Measurements from ENCODE around the gene SEMA4B. TPM values are rescaled to one million over a fixed set of nuclear protein-coding genes. Genes with fewer than 3 reads are reported as not detected.

SEMA4B gene
- total and polyA plus RNA-seq, 9 of the 15 experiments (the other 6 are each of a cell fraction or from before 2014, with no cell fraction given): 1.3 to 33.6 (median 11.0) TPM

DNA sequence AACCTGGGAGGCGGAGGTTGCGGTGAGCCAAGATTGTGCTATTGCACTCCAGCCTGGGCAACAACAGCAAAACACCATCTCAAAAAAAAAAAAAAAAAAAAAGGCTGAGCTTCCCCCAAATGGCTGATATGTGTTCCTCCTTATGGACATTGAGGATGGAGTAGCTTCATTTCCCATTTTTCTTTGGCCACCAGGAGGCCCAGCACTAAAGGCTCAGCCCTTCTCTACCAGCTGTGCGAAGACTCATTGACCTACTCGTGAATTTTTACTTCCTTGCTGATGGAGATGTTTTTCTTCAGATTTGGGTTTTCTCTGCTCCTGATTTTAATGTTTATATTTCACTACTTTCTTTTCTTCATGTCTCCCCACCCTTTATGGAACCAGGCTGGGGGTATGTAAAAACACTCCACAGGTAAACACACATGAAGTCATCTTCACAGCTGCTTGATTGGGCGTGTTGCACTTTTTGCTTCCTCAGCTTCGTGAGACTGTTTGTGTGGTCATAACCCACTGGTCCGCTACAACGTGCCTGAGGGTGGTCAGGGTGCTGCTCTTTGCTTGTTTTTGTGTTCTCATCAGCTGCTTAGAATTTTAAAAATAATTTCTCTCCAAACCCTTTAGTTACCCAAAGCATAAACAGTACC lies 13.5 kb downstream of the SEMA4B start (continued):
- TF ChIP-seq CEBPG (CRISPR knock-in tag; IDR thresholded peaks at IDR 0.05): no peak
- no peak for TF ChIP-seq CEBPG (tag; conservative IDR thresholded peaks at IDR 0.05 in 1 of 2, IDR thresholded peaks at IDR 0.05 in 1 of 2)
- TF ChIP-seq NR2F6 (CRISPR knock-in tag; IDR thresholded peaks at IDR 0.05): no peak
- TF ChIP-seq HLTF (IDR thresholded peaks at IDR 0.05): no peak
- no peak for TF ChIP-seq BRF1 (IDR thresholded peaks at IDR 0.05; ENCODE audit: borderline replicate concordance, extremely low read depth, insufficient read length)
- no peak for TF ChIP-seq MCM5 (IDR thresholded peaks at IDR 0.05; ENCODE audit: low read depth)
- TF ChIP-seq RBM15 (IDR thresholded peaks at IDR 0.05; ENCODE audit: insufficient read depth, low read length): no peak
- TF ChIP-seq, protein P1, sequence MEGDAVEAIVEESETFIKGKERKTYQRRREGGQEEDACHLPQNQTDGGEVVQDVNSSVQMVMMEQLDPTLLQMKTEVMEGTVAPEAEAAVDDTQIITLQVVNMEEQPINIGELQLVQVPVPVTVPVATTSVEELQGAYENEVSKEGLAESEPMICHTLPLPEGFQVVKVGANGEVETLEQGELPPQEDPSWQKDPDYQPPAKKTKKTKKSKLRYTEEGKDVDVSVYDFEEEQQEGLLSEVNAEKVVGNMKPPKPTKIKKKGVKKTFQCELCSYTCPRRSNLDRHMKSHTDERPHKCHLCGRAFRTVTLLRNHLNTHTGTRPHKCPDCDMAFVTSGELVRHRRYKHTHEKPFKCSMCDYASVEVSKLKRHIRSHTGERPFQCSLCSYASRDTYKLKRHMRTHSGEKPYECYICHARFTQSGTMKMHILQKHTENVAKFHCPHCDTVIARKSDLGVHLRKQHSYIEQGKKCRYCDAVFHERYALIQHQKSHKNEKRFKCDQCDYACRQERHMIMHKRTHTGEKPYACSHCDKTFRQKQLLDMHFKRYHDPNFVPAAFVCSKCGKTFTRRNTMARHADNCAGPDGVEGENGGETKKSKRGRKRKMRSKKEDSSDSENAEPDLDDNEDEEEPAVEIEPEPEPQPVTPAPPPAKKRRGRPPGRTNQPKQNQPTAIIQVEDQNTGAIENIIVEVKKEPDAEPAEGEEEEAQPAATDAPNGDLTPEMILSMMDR (IDR thresholded peaks at IDR 0.05 in 2 of 3, conservative IDR thresholded peaks at IDR 0.05 in 1 of 3; ENCODE audit: insufficient read depth in 2 of 3, low read depth in 1 of 3, low read length in 3 of 3): peak in 2 of 3 experiments; percentile 34 to 36; a peak in 4 of 6 replicates
- TF ChIP-seq CEBPB (tag; IDR thresholded peaks at IDR 0.05): no peak
- TF ChIP-seq JUND (IDR thresholded peaks at IDR 0.05; ENCODE audit: borderline replicate concordance, low read depth, low read length): no peak
- TF ChIP-seq JUND (tag; IDR thresholded peaks at IDR 0.05; ENCODE audit: borderline replicate concordance, low read depth, low read length): no peak
- TF ChIP-seq POLR2AphosphoS5 (IDR thresholded peaks at IDR 0.05; ENCODE audit: control insufficient read depth, insufficient read depth, low read depth, low read length): no peak
- TF ChIP-seq EHMT2 (IDR thresholded peaks at IDR 0.05): no peak
- TF ChIP-seq, protein P2, sequence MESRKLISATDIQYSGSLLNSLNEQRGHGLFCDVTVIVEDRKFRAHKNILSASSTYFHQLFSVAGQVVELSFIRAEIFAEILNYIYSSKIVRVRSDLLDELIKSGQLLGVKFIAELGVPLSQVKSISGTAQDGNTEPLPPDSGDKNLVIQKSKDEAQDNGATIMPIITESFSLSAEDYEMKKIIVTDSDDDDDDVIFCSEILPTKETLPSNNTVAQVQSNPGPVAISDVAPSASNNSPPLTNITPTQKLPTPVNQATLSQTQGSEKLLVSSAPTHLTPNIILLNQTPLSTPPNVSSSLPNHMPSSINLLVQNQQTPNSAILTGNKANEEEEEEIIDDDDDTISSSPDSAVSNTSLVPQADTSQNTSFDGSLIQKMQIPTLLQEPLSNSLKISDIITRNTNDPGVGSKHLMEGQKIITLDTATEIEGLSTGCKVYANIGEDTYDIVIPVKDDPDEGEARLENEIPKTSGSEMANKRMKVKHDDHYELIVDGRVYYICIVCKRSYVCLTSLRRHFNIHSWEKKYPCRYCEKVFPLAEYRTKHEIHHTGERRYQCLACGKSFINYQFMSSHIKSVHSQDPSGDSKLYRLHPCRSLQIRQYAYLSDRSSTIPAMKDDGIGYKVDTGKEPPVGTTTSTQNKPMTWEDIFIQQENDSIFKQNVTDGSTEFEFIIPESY (CRISPR knock-in tag; IDR thresholded peaks at IDR 0.05): no peak
